Body of pancreas (tissue), 4 donors: ENCODE data around the gene PLTP. TPM values are rescaled to one million over a fixed set of nuclear protein-coding genes. Genes with fewer than 3 reads are reported as not detected.
A peak's percentile ranks its signal among the peaks of the same experiment; 100 is the strongest.

Experiments
- ATAC-seq: fragments of 150-250 bp; one replicate; pipeline ENCODE4 v1.9.1; 2016
- DNase-seq, 4 donors: peaks; one replicate each; pipeline ENCODE4 v3.0.0-alpha.2; 2019
- H3K27ac ChIP-seq, 4 donors: fragments of 200-600 bp; sonication (generic); 1 replicate in 3 of 4; 2 replicates in 1 of 4; pipeline versions ENCODE4 v1.5.1 to v1.6.1; 2016 to 2019; ENCODE audit warnings: mild to moderate bottlenecking in 1 of 4, mixed read lengths in 1 of 4, moderate library complexity in 1 of 4
- H3K27me3 ChIP-seq, 2 donors: fragments of 200-600 bp; sonication (generic); one replicate each; pipeline ENCODE4 v1.6.0; 2016; ENCODE audit warnings: mild to moderate bottlenecking in 1 of 2
- H3K36me3 ChIP-seq, 2 donors: fragments of 200-600 bp; sonication (generic); replicated peaks in 1 of 2; 2 replicates each; pipeline ENCODE4 v1.5.1; 2016; ENCODE audit warnings: low read depth in 2 of 2; ENCODE audit not compliant: insufficient read depth in 1 of 2
- H3K4me1 ChIP-seq: fragments of 200-600 bp; sonication (generic); one replicate; pipeline ENCODE4 v1.6.0; 2016
- H3K4me3 ChIP-seq, 2 donors: fragments of 200-600 bp; sonication (generic); 1 replicate in 1 of 2; 2 replicates in 1 of 2; pipeline ENCODE4 v1.5.1; 2016 to 2019
- H3K9me3 ChIP-seq, 3 donors: fragments of 200-600 bp; sonication (generic); 1 replicate in 2 of 3; 2 replicates in 1 of 3; pipeline ENCODE4 v1.5.1; 2016
- CTCF ChIP-seq, 7 experiments: fragments of 450-650 bp in 4 of 7; fragments of 200-600 bp in 3 of 7; sonication (generic) in 3 of 7; IDR thresholded peaks; one replicate each; pipeline ENCODE4 v1.5.1; 2016 to 2019; ENCODE audit warnings: antibody characterized with exemption in 7 of 7
- POLR2A ChIP-seq, 3 donors: fragments of 450-650 bp; IDR thresholded peaks; one replicate each; pipeline ENCODE4 v1.6.1; 2016; ENCODE audit warnings: antibody characterized with exemption in 3 of 3, mild to moderate bottlenecking in 2 of 3
- WGBS, 2 donors: methylation state at CpG; one replicate each; pipeline ENCODE4 v1.1.5; 2017; 5-methylcytosine and 5-hydroxymethylcytosine counted together
- intact Hi-C: fragments of 100-400 bp; cut with DNase I; formaldehyde crosslinking; loops from one replicate; pipeline ENCODE4 v1.15.1; 2023
- total RNA-seq, 2 donors: library from RNA; depleted of rRNA; stranded (reverse); fragments of >200 nt; gene quantifications; one replicate each; pipeline ENCODE4 v1.1.0, GENCODE V29; 2016

Gene PLTP
- total RNA-seq, 2 donors from 2014 or later, result 109 to 198 TPM

GRCh38 chr20:45883100-45883469 lies 28.9 kb downstream of the PLTP start:
- WGBS, 2 donors, result 74 to 76% methylated on average over 8 to 9 of the region's 9 CpGs
- no peak for ATAC-seq
- intact Hi-C loops, result no loop called here
- TF ChIP-seq CTCF (IDR thresholded peaks at IDR 0.05) (no peak), POLR2A (IDR thresholded peaks at IDR 0.05) (no peak)
- Histone ChIP-seq H3K36me3 (peaks cover 0 to 8% of the 10 kb centered on the region in 2 donors), H3K27me3 (no peaks in the 10 kb centered on the region), H3K4me3 (no peak overlapping the region), H3K27ac (no peak overlapping the region), H3K9me3 (no peaks in the 10 kb centered on the region), H3K4me1 (peaks cover 10% of the 10 kb centered on the region)
- no peak for DNase-seq

- intact Hi-C loops, result no loop called here
- H3K4me1 ChIP-seq, result peaks cover 10% of the 10 kb centered on the region
- no peaks in the 10 kb centered on the region for H3K9me3 ChIP-seq
- no peak for ATAC-seq
- no peak overlapping the region for H3K27ac ChIP-seq
- 66% methylated on average over 4 of the region's 4 CpGs for WGBS, 2 donors
- TF ChIP-seq POLR2A (IDR thresholded peaks at IDR 0.05) (no peak), CTCF (IDR thresholded peaks at IDR 0.05) (no peak)
- no peak overlapping the region for H3K4me3 ChIP-seq
- peaks cover 0 to 12% of the 10 kb centered on the region in 2 donors for H3K36me3 ChIP-seq
- no peaks in the 10 kb centered on the region for H3K27me3 ChIP-seq
- DNase-seq, result no peak
Observed at GRCh38 chr20:45882469-45883099, 29.4 kb downstream of the PLTP start.

GRCh38 chr20:45880988-45881788 lies 30.8 kb downstream of the PLTP start, which contains the start of gene ZSWIM1:
Gene ZSWIM1 (plus strand): TSS chr20:45881227. CDS start chr20:45882593, 1,366 bp downstream.
- WGBS, 2 donors, result 0% methylated on average over 16 to 23 of the region's 23 CpGs
- H3K9me3 ChIP-seq, result no peaks in the 10 kb centered on the region
- ATAC-seq (peak; percentile 100), DNase-seq (peak; percentile 100)
- intact Hi-C loops, result no loop called here
- H3K4me1 ChIP-seq, result peaks cover 10% of the 10 kb centered on the region
- TF ChIP-seq POLR2A (IDR thresholded peaks at IDR 0.05) (peak in 2 of 3 donors; percentile 75 to 76), CTCF (IDR thresholded peaks at IDR 0.05) (no peak)
- no peaks in the 10 kb centered on the region for H3K27me3 ChIP-seq
- H3K36me3 ChIP-seq, result peaks cover 0 to 12% of the 10 kb centered on the region in 2 donors
- H3K27ac ChIP-seq, result peak within 1 kb of the TSS; percentile 63 to 86 (median 78)
- peak within 1 kb of the TSS; percentile 17 to 30 for H3K4me3 ChIP-seq

GRCh38 chr20:45878076-45878761 lies 33.7 kb downstream of the PLTP start:
- no peak for TF ChIP-seq POLR2A (IDR thresholded peaks at IDR 0.05)
- TF ChIP-seq CTCF (IDR thresholded peaks at IDR 0.05), result no peak
- intact Hi-C loops, result no loop called here
- H3K36me3 ChIP-seq, result peaks cover 0 to 4% of the 10 kb centered on the region in 2 donors
- H3K27me3 ChIP-seq, result no peaks in the 10 kb centered on the region
- no peak for DNase-seq
- H3K27ac ChIP-seq, result no peak overlapping the region
- no peaks in the 10 kb centered on the region for H3K9me3 ChIP-seq
- 91 to 94% methylated on average over 8 to 13 of the region's 13 CpGs for WGBS, 2 donors
- ATAC-seq, result no peak
- no peak overlapping the region for H3K4me3 ChIP-seq
- peaks cover 10% of the 10 kb centered on the region for H3K4me1 ChIP-seq
